Esophagus muscularis mucosa (tissue), 3 donors: ENCODE data around the gene KLC1.

ENCODE experiments used
- POLR2AphosphoS5 ChIP-seq, 2 donors: sonication (generic); formaldehyde crosslinking; IDR thresholded peaks; one replicate each; pipeline ENCODE4 v1.6.1; 2017; ENCODE audit warnings: antibody characterized with exemption in 2 of 2
- TF ChIP-seq, protein P1 (sequence below), 3 experiments: fragments of 200-600 bp in 2 of 3; fragments of 450-650 bp in 1 of 3; sonication (generic) in 2 of 3; IDR thresholded peaks; one replicate each; pipeline ENCODE4 v1.5.1; 2017 to 2019; ENCODE audit warnings: antibody characterized with exemption in 3 of 3, mild to moderate bottlenecking in 2 of 3, moderate library complexity in 1 of 3

- TF ChIP-seq, protein P1, sequence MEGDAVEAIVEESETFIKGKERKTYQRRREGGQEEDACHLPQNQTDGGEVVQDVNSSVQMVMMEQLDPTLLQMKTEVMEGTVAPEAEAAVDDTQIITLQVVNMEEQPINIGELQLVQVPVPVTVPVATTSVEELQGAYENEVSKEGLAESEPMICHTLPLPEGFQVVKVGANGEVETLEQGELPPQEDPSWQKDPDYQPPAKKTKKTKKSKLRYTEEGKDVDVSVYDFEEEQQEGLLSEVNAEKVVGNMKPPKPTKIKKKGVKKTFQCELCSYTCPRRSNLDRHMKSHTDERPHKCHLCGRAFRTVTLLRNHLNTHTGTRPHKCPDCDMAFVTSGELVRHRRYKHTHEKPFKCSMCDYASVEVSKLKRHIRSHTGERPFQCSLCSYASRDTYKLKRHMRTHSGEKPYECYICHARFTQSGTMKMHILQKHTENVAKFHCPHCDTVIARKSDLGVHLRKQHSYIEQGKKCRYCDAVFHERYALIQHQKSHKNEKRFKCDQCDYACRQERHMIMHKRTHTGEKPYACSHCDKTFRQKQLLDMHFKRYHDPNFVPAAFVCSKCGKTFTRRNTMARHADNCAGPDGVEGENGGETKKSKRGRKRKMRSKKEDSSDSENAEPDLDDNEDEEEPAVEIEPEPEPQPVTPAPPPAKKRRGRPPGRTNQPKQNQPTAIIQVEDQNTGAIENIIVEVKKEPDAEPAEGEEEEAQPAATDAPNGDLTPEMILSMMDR (IDR thresholded peaks at IDR 0.05), result no peak
- no peak for TF ChIP-seq POLR2AphosphoS5 (IDR thresholded peaks at IDR 0.05)
These were observed 1.5 kb downstream of the KLC1 start for GRCh38 chr14:103630364-103631108.
